ENCODE measurements around the gene CCDC116. TPM values are rescaled to one million over a fixed set of nuclear protein-coding genes. Genes with fewer than 3 reads are reported as not detected.
"Not testable (repeated sequence)": the region's sequence is repeated elsewhere in the genome, so short reads cannot be mapped to it uniquely, and the experiment has no call there.

Gene CCDC116
- polyA plus RNA-seq, 3 donors = 0.25 to 1.1 (median 0.69) TPM

GRCh38 chr22:21643533-21644357 lies 11.2 kb downstream of the CCDC116 start:
- DNase-seq (ENCODE audit: extremely low read depth in 1 of 11, low read depth in 9 of 11, low spot score in 4 of 11) = no peak

GRCh38 chr22:21645513-21645912 lies 13.0 kb downstream of the CCDC116 start:
- DNase-seq (ENCODE audit: extremely low read depth in 1 of 11, low read depth in 9 of 11, low spot score in 4 of 11) = not testable (repeated sequence)

GRCh38 chr22:21646608-21647590 lies 14.3 kb downstream of the CCDC116 start:
- peak in 5 of 11 donors; percentile 67 to 83 (median 76) for DNase-seq (ENCODE audit: extremely low read depth in 1 of 11, low read depth in 9 of 11, low spot score in 4 of 11)

- no peak for DNase-seq (ENCODE audit: extremely low read depth in 1 of 11, low read depth in 9 of 11, low spot score in 4 of 11)
These were observed 17.7 kb downstream of the CCDC116 start for GRCh38 chr22:21650280-21650679.

- no peak for DNase-seq (ENCODE audit: extremely low read depth in 1 of 11, low read depth in 9 of 11, low spot score in 4 of 11)
These were observed 18.4 kb downstream of the CCDC116 start for GRCh38 chr22:21650823-21651520.

- no peak for DNase-seq (ENCODE audit: extremely low read depth in 1 of 11, low read depth in 9 of 11, low spot score in 4 of 11)
These were observed 19.0 kb downstream of the CCDC116 start for GRCh38 chr22:21651521-21652009.

GRCh38 chr22:21652010-21652546 lies 19.5 kb downstream of the CCDC116 start:
- peak in 9 of 11 donors; percentile 75 to 87 (median 85) for DNase-seq (ENCODE audit: extremely low read depth in 1 of 11, low read depth in 9 of 11, low spot score in 4 of 11)

- no peak for DNase-seq (ENCODE audit: extremely low read depth in 1 of 11, low read depth in 9 of 11, low spot score in 4 of 11)
These were observed 20.3 kb downstream of the CCDC116 start for GRCh38 chr22:21652547-21653545.

- no peak for DNase-seq (ENCODE audit: extremely low read depth in 1 of 11, low read depth in 9 of 11, low spot score in 4 of 11)
These were observed 24.4 kb downstream of the CCDC116 start for GRCh38 chr22:21657020-21657359.

- peak in 3 of 11 donors; percentile 36 to 71 (median 68) for DNase-seq (ENCODE audit: extremely low read depth in 1 of 11, low read depth in 9 of 11, low spot score in 4 of 11)
These were observed 24.9 kb downstream of the CCDC116 start for GRCh38 chr22:21657360-21658032.

GRCh38 chr22:21659864-21660525 lies 27.4 kb downstream of the CCDC116 start:
- no peak for DNase-seq (ENCODE audit: extremely low read depth in 1 of 11, low read depth in 9 of 11, low spot score in 4 of 11)

- DNase-seq (ENCODE audit: extremely low read depth in 1 of 11, low read depth in 9 of 11, low spot score in 4 of 11) = no peak
These were observed 28.3 kb downstream of the CCDC116 start for GRCh38 chr22:21660904-21661303.

- DNase-seq (ENCODE audit: extremely low read depth in 1 of 11, low read depth in 9 of 11, low spot score in 4 of 11) = no peak
These were observed 29.4 kb downstream of the CCDC116 start for GRCh38 chr22:21661991-21662390.

GRCh38 chr22:21663738-21664137 lies 31.2 kb downstream of the CCDC116 start:
- DNase-seq (ENCODE audit: extremely low read depth in 1 of 11, low read depth in 9 of 11, low spot score in 4 of 11) = no peak

GRCh38 chr22:21665047-21665851 lies 32.7 kb downstream of the CCDC116 start:
- DNase-seq (ENCODE audit: extremely low read depth in 1 of 11, low read depth in 9 of 11, low spot score in 4 of 11) = no peak

- no peak for DNase-seq (ENCODE audit: extremely low read depth in 1 of 11, low read depth in 9 of 11, low spot score in 4 of 11)
These were observed 34.2 kb downstream of the CCDC116 start for GRCh38 chr22:21666786-21667185.
